Measurements from ENCODE around the gene DNAJA3. TPM values are rescaled to one million over a fixed set of nuclear protein-coding genes. Genes with fewer than 3 reads are reported as not detected.

DNAJA3 gene
- total RNA-seq, 1 experiment from 2014 or later, result 56.2 TPM

DNA sequence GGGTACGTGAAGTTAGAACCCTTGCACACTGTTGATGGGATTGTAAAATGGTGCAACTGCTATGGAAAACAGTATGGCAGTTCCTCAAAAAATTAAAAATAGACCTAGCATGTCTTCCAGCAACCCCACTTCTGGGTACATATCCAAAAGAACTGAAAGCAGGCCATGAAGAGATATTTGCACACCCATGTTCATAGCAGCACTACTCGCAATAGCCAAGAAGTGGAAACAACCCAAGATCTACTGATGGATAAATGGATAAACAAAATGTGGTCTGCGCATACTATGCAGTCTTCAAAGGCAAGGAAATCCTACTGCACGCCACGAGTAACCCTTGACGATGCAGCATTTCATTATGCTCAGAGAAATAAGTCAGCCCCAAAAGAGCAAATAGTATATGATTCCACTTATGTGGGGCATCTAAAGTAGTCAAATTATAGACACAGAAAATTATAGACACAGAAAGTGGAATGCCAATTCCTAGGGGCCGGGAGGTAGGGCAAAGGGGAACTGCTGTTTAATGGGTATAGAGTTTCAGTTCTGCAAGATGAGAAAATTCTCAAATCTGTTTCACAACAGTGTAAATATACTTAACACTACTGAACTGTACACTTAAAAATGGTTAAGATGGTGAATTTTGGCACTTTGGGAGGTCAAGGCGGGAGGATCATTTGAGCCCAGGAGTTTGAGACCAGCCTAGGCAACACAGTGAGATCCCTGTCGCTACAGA, 26.5 kb upstream of the DNAJA3 start:
- DNase-seq, result no peak
- H3K9me3 Mint-ChIP-seq, result no peaks in the 10 kb centered on the region
- no peaks in the 10 kb centered on the region for H3K27me3 Mint-ChIP-seq (ENCODE audit: low read depth)
- no peak overlapping the region for H3K18ac ChIP-seq (ENCODE audit: insufficient read length, low read depth, low read length)
- H3T11ph ChIP-seq (ENCODE audit: low read length), result no peak overlapping the region
- H3K23ac ChIP-seq (ENCODE audit: insufficient read length, low read depth, low read length), result no peak overlapping the region
- H3K27ac ChIP-seq (ENCODE audit: insufficient read length, low read depth, low read length), result no peak overlapping the region
- peaks cover 0 to 3% of the 10 kb centered on the region in 2 experiments; a peak in 1 of 4 replicates for H3K4me1 Mint-ChIP-seq
- no peak overlapping the region for H2AFZ ChIP-seq (ENCODE audit: low read length)
- no peak overlapping the region for H4K5ac ChIP-seq (ENCODE audit: insufficient read length, low read depth, low read length)
- H3K4ac ChIP-seq (ENCODE audit: low read depth, low read length), result no peak overlapping the region
- TF ChIP-seq, protein P1, sequence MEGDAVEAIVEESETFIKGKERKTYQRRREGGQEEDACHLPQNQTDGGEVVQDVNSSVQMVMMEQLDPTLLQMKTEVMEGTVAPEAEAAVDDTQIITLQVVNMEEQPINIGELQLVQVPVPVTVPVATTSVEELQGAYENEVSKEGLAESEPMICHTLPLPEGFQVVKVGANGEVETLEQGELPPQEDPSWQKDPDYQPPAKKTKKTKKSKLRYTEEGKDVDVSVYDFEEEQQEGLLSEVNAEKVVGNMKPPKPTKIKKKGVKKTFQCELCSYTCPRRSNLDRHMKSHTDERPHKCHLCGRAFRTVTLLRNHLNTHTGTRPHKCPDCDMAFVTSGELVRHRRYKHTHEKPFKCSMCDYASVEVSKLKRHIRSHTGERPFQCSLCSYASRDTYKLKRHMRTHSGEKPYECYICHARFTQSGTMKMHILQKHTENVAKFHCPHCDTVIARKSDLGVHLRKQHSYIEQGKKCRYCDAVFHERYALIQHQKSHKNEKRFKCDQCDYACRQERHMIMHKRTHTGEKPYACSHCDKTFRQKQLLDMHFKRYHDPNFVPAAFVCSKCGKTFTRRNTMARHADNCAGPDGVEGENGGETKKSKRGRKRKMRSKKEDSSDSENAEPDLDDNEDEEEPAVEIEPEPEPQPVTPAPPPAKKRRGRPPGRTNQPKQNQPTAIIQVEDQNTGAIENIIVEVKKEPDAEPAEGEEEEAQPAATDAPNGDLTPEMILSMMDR (conservative IDR thresholded peaks at IDR 0.05), result no peak
- H3K9me3 ChIP-seq (ENCODE audit: control insufficient read depth, low read depth, low read length), result no peaks in the 10 kb centered on the region
- no peak overlapping the region for H2AK5ac ChIP-seq (ENCODE audit: insufficient read length, low read length)
- no peak overlapping the region for H4K8ac ChIP-seq (replicated peaks; ENCODE audit: insufficient read length, low read depth, low read length)
- no peaks in the 10 kb centered on the region for H3K79me1 ChIP-seq (ENCODE audit: insufficient read depth, low read depth, low read length, poor library complexity, severe bottlenecking)
- no peak overlapping the region for H2BK15ac ChIP-seq (ENCODE audit: low read depth, low read length)
- H3K56ac ChIP-seq (ENCODE audit: insufficient read length, low read depth, low read length), result no peak overlapping the region
- no peak overlapping the region for H3K27ac Mint-ChIP-seq
- H2BK5ac ChIP-seq (ENCODE audit: insufficient read length, low read length), result no peak overlapping the region
- H3K9ac ChIP-seq (ENCODE audit: extremely low read depth, insufficient read length, low read length), result no peak overlapping the region
- no peaks in the 10 kb centered on the region for H4K20me1 ChIP-seq (ENCODE audit: control insufficient read depth, insufficient read depth, insufficient read length)
- no peak overlapping the region for H3K4me3 Mint-ChIP-seq
- no peak overlapping the region for H2BK20ac ChIP-seq (ENCODE audit: low read depth, low read length, poor library complexity, severe bottlenecking)
- no peak overlapping the region for H3K4me2 ChIP-seq (ENCODE audit: insufficient read depth, insufficient read length, low read length)
- no peaks in the 10 kb centered on the region for H3K4me1 ChIP-seq (ENCODE audit: insufficient read depth, low read length)
- no peak overlapping the region for H3K14ac ChIP-seq (ENCODE audit: insufficient read depth, low read length)
- H4K91ac ChIP-seq (ENCODE audit: insufficient read length, low read depth, low read length), result no peak overlapping the region
- no peak overlapping the region for H2BK12ac ChIP-seq (ENCODE audit: insufficient read length, low read depth, low read length)
- H3K27me3 ChIP-seq (ENCODE audit: insufficient read depth, low read length), result no peaks in the 10 kb centered on the region
- no peak overlapping the region for H2BK120ac ChIP-seq (ENCODE audit: low read depth, low read length, poor library complexity, severe bottlenecking)
- no CpG with 5 or more reads among the region's 9 CpGs for WGBS (ENCODE audit: extremely low coverage, insufficient read length, low lambda C conversion rate)
- H3K79me2 ChIP-seq (ENCODE audit: insufficient read depth, low read length), result no peaks in the 10 kb centered on the region
- H3K23me2 ChIP-seq (ENCODE audit: insufficient read length, low read depth, low read length, poor library complexity, severe bottlenecking), result no peaks in the 10 kb centered on the region
- H3K36me3 Mint-ChIP-seq (ENCODE audit: insufficient read depth in 1 of 3, low read depth in 3 of 3), result peaks cover 2 to 11% (median 5%) of the 10 kb centered on the region in 3 experiments; a peak in 3 of 7 replicates

All from H9 (cell line).